Gastrocnemius medialis (tissue), 4 donors: ENCODE data around the gene ERN2. TPM values are rescaled to one million over a fixed set of nuclear protein-coding genes. Genes with fewer than 3 reads are reported as not detected.
A peak's percentile ranks its signal among the peaks of the same experiment; 100 is the strongest.

Experiments used
- ATAC-seq, 2 donors: fragments of 150-250 bp; one replicate each; pipeline ENCODE4 v1.9.1; 2016
- DNase-seq, 2 donors: peaks; one replicate each; pipeline ENCODE4 v3.0.0-alpha.2; 2019
- H3K27ac ChIP-seq, 4 donors: fragments of 200-600 bp; sonication (generic); 1 replicate in 1 of 4; 2 replicates in 3 of 4; pipeline ENCODE4 v1.5.1; 2016 to 2018; ENCODE audit warnings: mild to moderate bottlenecking in 2 of 4, moderate library complexity in 1 of 4
- H3K27me3 ChIP-seq, 3 donors: fragments of 200-600 bp; sonication (generic) in 2 of 3; 1 replicate in 1 of 3; 2 replicates in 2 of 3; pipeline versions ENCODE4 v1.5.1 to v1.6.0; 2016 to 2019; ENCODE audit warnings: mild to moderate bottlenecking in 1 of 3, moderate library complexity in 1 of 3
- H3K36me3 ChIP-seq, 2 donors: fragments of 200-600 bp; sonication (generic) in 1 of 2; one replicate each; pipeline ENCODE4 v1.5.1; 2017 to 2018
- H3K4me1 ChIP-seq, 2 donors: fragments of 200-600 bp; sonication (generic) in 1 of 2; one replicate each; pipeline ENCODE4 v1.5.1; 2016 to 2017; ENCODE audit warnings: mild to moderate bottlenecking in 2 of 2
- H3K4me3 ChIP-seq, 4 donors: fragments of 200-600 bp; sonication (generic) in 3 of 4; 1 replicate in 1 of 4; 2 replicates in 3 of 4; pipeline ENCODE4 v1.5.1; 2016 to 2019; ENCODE audit warnings: mild to moderate bottlenecking in 2 of 4
- H3K9me3 ChIP-seq, 3 donors: fragments of 200-600 bp; sonication (generic) in 2 of 3; 1 replicate in 1 of 3; 2 replicates in 2 of 3; pipeline ENCODE4 v1.5.1; 2016 to 2019
- POLR2A ChIP-seq, 2 donors: fragments of 450-650 bp; IDR thresholded peaks; one replicate each; pipeline ENCODE4 v1.6.1; 2017; ENCODE audit warnings: antibody characterized with exemption in 2 of 2, mild to moderate bottlenecking in 2 of 2, moderate library complexity in 2 of 2
- in situ Hi-C, 4 donors: fragments of 200-750 bp; cut with MboI; loops; one replicate each; pipeline versions ENCODE4 v1.15.0 to v1.8.0; 2017; ENCODE audit warnings: low sequenced_read_pairs in 4 of 4
- intact Hi-C: fragments of 100-400 bp; cut with DNase I; formaldehyde crosslinking; loops from one replicate; pipeline ENCODE4 v1.15.1; 2023; ENCODE audit warnings: low total_unique reads
- total RNA-seq, 4 donors: library from RNA; depleted of rRNA; stranded (reverse); fragments of >200 nt; gene quantifications; one replicate each; pipeline versions ENCODE4 v1.1.0 to v1.2.3, GENCODE V29; 2016
- TF ChIP-seq, protein P1 (sequence below), 5 experiments: fragments of 450-650 bp in 3 of 5; fragments of 200-600 bp in 2 of 5; sonication (generic) in 2 of 5; IDR thresholded peaks in 4 of 5; conservative IDR thresholded peaks in 1 of 5; 1 replicate in 4 of 5; 2 replicates in 1 of 5; pipeline ENCODE4 v1.5.1; 2016 to 2019; ENCODE audit warnings: antibody characterized with exemption in 5 of 5, mild to moderate bottlenecking in 3 of 5, moderate library complexity in 3 of 5

Gene ERN2
- total RNA-seq, 4 donors from 2014 or later = 1.1 TPM; not detected in 3

DNA sequence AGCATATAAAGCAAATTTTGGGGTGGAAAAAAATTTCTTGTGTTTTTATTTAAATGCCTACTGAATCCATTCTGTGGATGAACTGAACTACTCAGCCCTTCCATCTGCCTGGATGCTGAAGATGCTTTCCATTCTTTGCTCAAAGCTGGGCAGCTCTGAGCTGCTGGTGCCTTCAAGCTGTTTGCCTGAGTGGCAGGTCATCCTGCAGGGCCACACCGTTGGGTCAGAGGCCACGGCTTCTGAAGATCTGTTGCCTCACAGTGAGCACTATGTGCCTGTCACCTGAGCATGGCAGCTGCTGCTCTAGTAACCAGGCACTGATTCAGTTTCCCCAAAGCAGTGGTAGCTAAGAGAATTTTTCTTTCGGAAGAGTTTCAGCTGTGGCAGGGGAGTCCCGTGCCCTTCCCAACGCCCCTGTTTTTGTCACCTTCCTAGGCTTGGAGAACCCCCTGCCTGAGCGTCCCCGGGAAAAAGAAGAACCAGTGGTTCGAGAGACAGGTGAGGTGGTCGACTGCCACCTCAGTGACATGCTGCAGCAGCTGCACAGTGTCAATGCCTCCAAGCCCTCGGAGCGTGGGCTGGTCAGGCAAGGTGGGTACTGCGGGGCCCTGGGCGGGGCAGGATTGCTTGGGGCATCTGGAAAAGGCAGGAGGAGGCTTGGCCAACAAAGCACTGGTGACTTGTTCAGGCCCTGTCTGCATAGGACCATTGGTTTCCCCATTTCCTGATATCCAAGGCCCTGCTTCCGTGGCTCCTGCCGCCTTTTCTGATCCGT is 25.8 kb downstream of the ERN2 start:
- H3K36me3 ChIP-seq = peaks cover 0 to 67% of the 10 kb centered on the region in 2 donors
- DNase-seq = no peak
- no peak overlapping the region for H3K4me3 ChIP-seq
- no peak for ATAC-seq
- intact Hi-C loops = no loop called here
- no peaks in the 10 kb centered on the region for H3K27me3 ChIP-seq
- in situ Hi-C loops = no loop called here
- H3K9me3 ChIP-seq = no peaks in the 10 kb centered on the region
- H3K27ac ChIP-seq = no peak overlapping the region
- no peak for TF ChIP-seq POLR2A (IDR thresholded peaks at IDR 0.05)
- H3K4me1 ChIP-seq = peaks cover 0 to 4% of the 10 kb centered on the region in 2 donors

GRCh38 chr16:23683487-23683886 is 29.5 kb downstream of the ERN2 start:
- DNase-seq = no peak
- TF ChIP-seq, protein P1, sequence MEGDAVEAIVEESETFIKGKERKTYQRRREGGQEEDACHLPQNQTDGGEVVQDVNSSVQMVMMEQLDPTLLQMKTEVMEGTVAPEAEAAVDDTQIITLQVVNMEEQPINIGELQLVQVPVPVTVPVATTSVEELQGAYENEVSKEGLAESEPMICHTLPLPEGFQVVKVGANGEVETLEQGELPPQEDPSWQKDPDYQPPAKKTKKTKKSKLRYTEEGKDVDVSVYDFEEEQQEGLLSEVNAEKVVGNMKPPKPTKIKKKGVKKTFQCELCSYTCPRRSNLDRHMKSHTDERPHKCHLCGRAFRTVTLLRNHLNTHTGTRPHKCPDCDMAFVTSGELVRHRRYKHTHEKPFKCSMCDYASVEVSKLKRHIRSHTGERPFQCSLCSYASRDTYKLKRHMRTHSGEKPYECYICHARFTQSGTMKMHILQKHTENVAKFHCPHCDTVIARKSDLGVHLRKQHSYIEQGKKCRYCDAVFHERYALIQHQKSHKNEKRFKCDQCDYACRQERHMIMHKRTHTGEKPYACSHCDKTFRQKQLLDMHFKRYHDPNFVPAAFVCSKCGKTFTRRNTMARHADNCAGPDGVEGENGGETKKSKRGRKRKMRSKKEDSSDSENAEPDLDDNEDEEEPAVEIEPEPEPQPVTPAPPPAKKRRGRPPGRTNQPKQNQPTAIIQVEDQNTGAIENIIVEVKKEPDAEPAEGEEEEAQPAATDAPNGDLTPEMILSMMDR (IDR thresholded peaks at IDR 0.05 in 4 of 5, conservative IDR thresholded peaks at IDR 0.05 in 1 of 5) = no peak
- no peak for TF ChIP-seq POLR2A (IDR thresholded peaks at IDR 0.05)
- intact Hi-C loops (no loop called here), in situ Hi-C loops (no loop called here)
- Histone ChIP-seq H3K9me3 (no peaks in the 10 kb centered on the region), H3K27me3 (no peaks in the 10 kb centered on the region), H3K27ac (no peak overlapping the region), H3K4me1 (peaks cover 5 to 7% of the 10 kb centered on the region in 2 donors), H3K36me3 (peaks cover 0 to 53% of the 10 kb centered on the region in 2 donors), H3K4me3 (no peak overlapping the region)
- no peak for ATAC-seq

- Histone ChIP-seq H3K9me3 (no peaks in the 10 kb centered on the region), H3K27me3 (no peaks in the 10 kb centered on the region), H3K36me3 (peaks cover 0 to 40% of the 10 kb centered on the region in 2 donors), H3K4me1 (peaks cover 5 to 8% of the 10 kb centered on the region in 2 donors), H3K4me3 (no peak overlapping the region), H3K27ac (no peak overlapping the region)
- no peak for TF ChIP-seq POLR2A (IDR thresholded peaks at IDR 0.05)
- TF ChIP-seq, protein P1 (IDR thresholded peaks at IDR 0.05 in 4 of 5, conservative IDR thresholded peaks at IDR 0.05 in 1 of 5) = no peak
- ATAC-seq (no peak), DNase-seq (no peak)
- in situ Hi-C loops = no loop called here
- intact Hi-C loops = no loop called here
These were observed 30.8 kb downstream of the ERN2 start for GRCh38 chr16:23682181-23682580.

- Histone ChIP-seq H3K36me3 (peaks cover 0 to 25% of the 10 kb centered on the region in 2 donors), H3K4me3 (no peak overlapping the region), H3K4me1 (peaks cover 5 to 8% of the 10 kb centered on the region in 2 donors), H3K9me3 (no peaks in the 10 kb centered on the region), H3K27ac (no peak overlapping the region), H3K27me3 (no peaks in the 10 kb centered on the region)
- in situ Hi-C loops (no loop called here), intact Hi-C loops (no loop called here)
- ATAC-seq (no peak), DNase-seq (no peak)
- TF ChIP-seq, protein P1 (IDR thresholded peaks at IDR 0.05 in 4 of 5, conservative IDR thresholded peaks at IDR 0.05 in 1 of 5) = no peak
- TF ChIP-seq POLR2A (IDR thresholded peaks at IDR 0.05) = no peak
These were observed 33.1 kb downstream of the ERN2 start for GRCh38 chr16:23679986-23680336.

GRCh38 chr16:23679274-23679985 is 33.6 kb downstream of the ERN2 start:
- Histone ChIP-seq H3K36me3 (peaks cover 0 to 25% of the 10 kb centered on the region in 2 donors), H3K9me3 (no peaks in the 10 kb centered on the region), H3K4me1 (peaks cover 5 to 8% of the 10 kb centered on the region in 2 donors), H3K4me3 (peak overlapping the region; percentile 59 to 75 (median 65)), H3K27me3 (no peaks in the 10 kb centered on the region), H3K27ac (no peak overlapping the region)
- DNase-seq (no peak), ATAC-seq (no peak)
- in situ Hi-C loops = no loop called here
- intact Hi-C loops = no loop called here
- TF ChIP-seq, protein P1 (IDR thresholded peaks at IDR 0.05 in 4 of 5, conservative IDR thresholded peaks at IDR 0.05 in 1 of 5) = no peak
- TF ChIP-seq POLR2A (IDR thresholded peaks at IDR 0.05) = no peak
